OCI-LY1 (cell line): ENCODE data around the gene SLC1A3.

ENCODE experiments used
- H2AFZ ChIP-seq: fragments of 200-600 bp; sonication (generic), shearing (Covaris generic); 2 replicates; pipeline ENCODE4 v1.6.0; 2014; ENCODE audit warnings: antibody characterized with exemption, mild to moderate bottlenecking, low read length
- H3F3A ChIP-seq: fragments of 200-600 bp; sonication (generic), shearing (Covaris generic); 2 replicates; pipeline ENCODE4 v1.6.0; 2014; ENCODE audit warnings: mild to moderate bottlenecking, antibody characterized with exemption, low read length, moderate library complexity; ENCODE audit not compliant: insufficient read depth
- H3K27ac ChIP-seq: fragments of 200-600 bp; sonication (generic); 2 replicates; pipeline ENCODE4 v1.5.1; 2014; ENCODE audit warnings: low read length, mixed run types, mild to moderate bottlenecking, low read depth; ENCODE audit not compliant: poor library complexity, severe bottlenecking
- H3K27me3 ChIP-seq: fragments of 200-600 bp; sonication (generic); 2 replicates; pipeline ENCODE4 v1.6.0; 2014; ENCODE audit warnings: antibody characterized with exemption, mild to moderate bottlenecking, low read length, moderate library complexity; ENCODE audit not compliant: insufficient read depth
- H3K36me3 ChIP-seq: fragments of 200-600 bp; sonication (generic); 2 replicates; pipeline ENCODE4 v1.6.1; 2014; ENCODE audit warnings: mild to moderate bottlenecking, antibody characterized with exemption, low read length, moderate library complexity, mixed read lengths; ENCODE audit not compliant: insufficient read depth
- H3K4me1 ChIP-seq: fragments of 200-600 bp; sonication (generic); 2 replicates; pipeline ENCODE4 v1.5.1; 2014; ENCODE audit warnings: mild to moderate bottlenecking, low read length, moderate library complexity; ENCODE audit not compliant: insufficient read depth, severe bottlenecking
- H3K4me2 ChIP-seq: fragments of 200-600 bp; sonication (generic), shearing (Covaris generic); 2 replicates; pipeline ENCODE4 v1.6.1; 2014; ENCODE audit warnings: low read length
- H3K4me3 ChIP-seq: fragments of 200-600 bp; sonication (generic); 2 replicates; pipeline ENCODE4 v1.5.1; 2014; ENCODE audit warnings: low read length, low read depth, mild to moderate bottlenecking, mixed read lengths; ENCODE audit not compliant: poor library complexity, severe bottlenecking
- H3K79me2 ChIP-seq: fragments of 200-600 bp; shearing (Covaris generic); 2 replicates; pipeline ENCODE4 v1.6.1; 2016; ENCODE audit warnings: mixed run types, low read length, mixed read lengths; ENCODE audit not compliant: insufficient read depth
- H3K9ac ChIP-seq: fragments of 200-600 bp; sonication (generic), shearing (Covaris generic); 2 replicates; pipeline ENCODE4 v1.6.1; 2014; ENCODE audit warnings: mild to moderate bottlenecking, low read length, mixed read lengths
- H3K9me2 ChIP-seq: fragments of 200-600 bp; sonication (generic), shearing (Covaris generic); 2 replicates; pipeline ENCODE4 v1.6.1; 2014; ENCODE audit warnings: low read depth, mild to moderate bottlenecking, low read length, mixed read lengths
- H3K9me3 ChIP-seq: fragments of 200-600 bp; shearing (Covaris generic); 2 replicates; pipeline ENCODE4 v1.6.1; 2014; ENCODE audit warnings: low read length, mixed read lengths
- H4K20me1 ChIP-seq: fragments of 200-600 bp; sonication (generic), shearing (Covaris generic); 2 replicates; pipeline ENCODE4 v1.6.0; 2016; ENCODE audit warnings: mild to moderate bottlenecking, low read length; ENCODE audit not compliant: insufficient read depth
- CTCF ChIP-seq: fragments of 200-600 bp; sonication (generic), shearing (Covaris generic); IDR thresholded peaks from 2 replicates; pipeline ENCODE4 v1.5.1; 2017; ENCODE audit warnings: mild to moderate bottlenecking, antibody characterized with exemption, low read length, moderate library complexity, mixed read lengths
- EZH2 ChIP-seq: fragments of 200-600 bp; sonication (generic), shearing (Covaris generic); IDR thresholded peaks from 2 replicates; pipeline ENCODE4 v1.8.0; 2017; ENCODE audit warnings: borderline replicate concordance, mixed run types, mild to moderate bottlenecking, antibody characterized with exemption, low read length, moderate library complexity, mixed read lengths

Gene SLC1A3

GRCh38 chr5:36635721-36636390 lies 29.4 kb downstream of the SLC1A3 start:
- H3F3A ChIP-seq = no peaks in the 10 kb centered on the region
- no peaks in the 10 kb centered on the region for H3K9me2 ChIP-seq
- H3K4me1 ChIP-seq = no peaks in the 10 kb centered on the region
- TF ChIP-seq CTCF (no peak), EZH2 (no peak)
- H3K27ac ChIP-seq = no peak overlapping the region
- H3K36me3 ChIP-seq = no peaks in the 10 kb centered on the region
- H3K9ac ChIP-seq = no peak overlapping the region
- H3K4me3 ChIP-seq = no peak overlapping the region
- H4K20me1 ChIP-seq = no peaks in the 10 kb centered on the region
- H2AFZ ChIP-seq = no peak overlapping the region
- H3K27me3 ChIP-seq = no peaks in the 10 kb centered on the region
- no peaks in the 10 kb centered on the region for H3K79me2 ChIP-seq
- H3K9me3 ChIP-seq = no peaks in the 10 kb centered on the region
- no peak overlapping the region for H3K4me2 ChIP-seq

- Histone ChIP-seq H3K9ac (no peak overlapping the region), H3K4me1 (no peaks in the 10 kb centered on the region), H3F3A (no peaks in the 10 kb centered on the region), H3K9me3 (no peaks in the 10 kb centered on the region), H3K36me3 (no peaks in the 10 kb centered on the region), H3K9me2 (no peaks in the 10 kb centered on the region), H3K79me2 (no peaks in the 10 kb centered on the region), H4K20me1 (no peaks in the 10 kb centered on the region), H3K27me3 (no peaks in the 10 kb centered on the region), H2AFZ (no peak overlapping the region), H3K4me2 (no peak overlapping the region), H3K4me3 (no peak overlapping the region), H3K27ac (no peak overlapping the region)
- TF ChIP-seq CTCF (no peak), EZH2 (no peak)
These were observed 30.7 kb downstream of the SLC1A3 start for GRCh38 chr5:36637101-36637500.

- no peak for TF ChIP-seq CTCF
- Histone ChIP-seq H4K20me1 (no peaks in the 10 kb centered on the region), H2AFZ (no peak overlapping the region), H3K9me2 (no peaks in the 10 kb centered on the region), H3K27me3 (no peaks in the 10 kb centered on the region), H3K27ac (no peak overlapping the region), H3K79me2 (no peaks in the 10 kb centered on the region), H3K9me3 (no peaks in the 10 kb centered on the region), H3K4me3 (no peak overlapping the region), H3K9ac (no peak overlapping the region), H3F3A (no peaks in the 10 kb centered on the region), H3K36me3 (no peaks in the 10 kb centered on the region), H3K4me1 (no peaks in the 10 kb centered on the region), H3K4me2 (no peak overlapping the region)
These were observed 31.1 kb downstream of the SLC1A3 start for GRCh38 chr5:36637516-36637915.
